MCF 10A (cell line): ENCODE results near the gene ARHGAP44. TPM values are rescaled to one million over a fixed set of nuclear protein-coding genes. Genes with fewer than 3 reads are reported as not detected.

Experiments used
- BruUV-seq: library from RNA; stranded (reverse); fragments of 400-500 nt; replicated peaks from 2 replicates; lab custom pipeline; 2021; lab: Mats Ljungman, UMichigan
- CTCF ChIA-PET: fragments of 300-600 bp; sonication (Branson Sonifier 250); formaldehyde crosslinking; extraction: SDS; loops from one replicate; lab custom pipeline; 2021; ENCODE audit warnings: antibody characterized with exemption, inconsistent platforms; lab: Yijun Ruan, JAX
- POLR2A ChIA-PET: fragments of 300-600, 350-650 bp; sonication (Branson Sonifier 250); formaldehyde crosslinking; extraction: SDS; loops from one replicate; lab custom pipeline; 2020; ENCODE audit warnings: antibody characterized with exemption, inconsistent platforms; lab: Yijun Ruan, JAX
- DNase-seq: peaks from one replicate; pipeline ENCODE4 v3.0.0-alpha.2; 2018; ENCODE audit not compliant: unreplicated experiment
- H3K27ac Mint-ChIP-seq: one replicate; pipeline ENCODE4 v1.8.0; 2022; ENCODE audit warnings: mild to moderate bottlenecking, low read depth, mixed read lengths; ENCODE audit not compliant: unreplicated experiment
- H3K27me3 Mint-ChIP-seq: one replicate; pipeline ENCODE4 v1.8.0; 2022; ENCODE audit warnings: mixed read lengths; ENCODE audit not compliant: insufficient read depth, unreplicated experiment
- H3K36me3 Mint-ChIP-seq: one replicate; pipeline ENCODE4 v1.8.0; 2022; ENCODE audit warnings: mild to moderate bottlenecking, moderate library complexity, mixed read lengths; ENCODE audit not compliant: insufficient read depth, unreplicated experiment
- H3K4me1 Mint-ChIP-seq: one replicate; pipeline ENCODE4 v1.8.0; 2022; ENCODE audit warnings: mixed read lengths; ENCODE audit not compliant: insufficient read depth, unreplicated experiment
- H3K4me3 Mint-ChIP-seq: one replicate; pipeline ENCODE4 v1.8.0; 2022; ENCODE audit warnings: mild to moderate bottlenecking, moderate library complexity, mixed read lengths; ENCODE audit not compliant: unreplicated experiment
- H3K9me3 Mint-ChIP-seq: one replicate; pipeline ENCODE4 v1.8.0; 2022; ENCODE audit warnings: mixed read lengths; ENCODE audit not compliant: unreplicated experiment
- CTCF ChIP-seq: fragments of 200-600 bp; IDR thresholded peaks from one replicate; pipeline ENCODE4 v1.8.0; 2022; ENCODE audit warnings: antibody characterized with exemption, mild to moderate bottlenecking; ENCODE audit not compliant: unreplicated experiment
- intact Hi-C: fragments of 100-400 bp; cut with micrococcal nuclease; formaldehyde crosslinking; loops from 2 replicates; pipeline ENCODE4 v1.14.1; 2022
- total RNA-seq: library from RNA; stranded (reverse); gene quantifications from 2 replicates; pipeline ENCODE4 v1.2.3, GENCODE V29; 2022

The ARHGAP44 gene
- total RNA-seq, 1 experiment from 2014 or later = 1.3 TPM

GRCh38 chr17:12744786-12745185 is 44.5 kb upstream of the ARHGAP44 start:
- ChIA-PET CTCF (interaction anchor here (0.6 kb wide), 1 partner anchor 701 kb away, joined by 3 read pairs; no protein-coding TSS in a partner anchor), POLR2A (no interaction called here)
- H3K4me1 Mint-ChIP-seq = no peaks in the 10 kb centered on the region
- H3K36me3 Mint-ChIP-seq = no peaks in the 10 kb centered on the region
- no peak overlapping the region for H3K4me3 Mint-ChIP-seq
- H3K27me3 Mint-ChIP-seq = peaks cover 18% of the 10 kb centered on the region
- no peak for TF ChIP-seq CTCF
- DNase-seq = no peak
- no TSS peak for BruUV-seq
- H3K27ac Mint-ChIP-seq = no peak overlapping the region
- intact Hi-C loops = no loop called here
- H3K9me3 Mint-ChIP-seq = peaks cover 10% of the 10 kb centered on the region

- H3K4me1 Mint-ChIP-seq = no peaks in the 10 kb centered on the region
- BruUV-seq = no TSS peak
- no peak overlapping the region for H3K27ac Mint-ChIP-seq
- CTCF ChIA-PET = interaction anchor here (0.5 kb wide), 1 partner anchor 369 kb away, joined by 3 read pairs; no protein-coding TSS in a partner anchor
- no peaks in the 10 kb centered on the region for H3K36me3 Mint-ChIP-seq
- no peak overlapping the region for H3K4me3 Mint-ChIP-seq
- TF ChIP-seq CTCF = no peak
- POLR2A ChIA-PET = no interaction called here
- H3K9me3 Mint-ChIP-seq = peaks cover 10% of the 10 kb centered on the region
- intact Hi-C loops = no loop called here
- no peak for DNase-seq
- peaks cover 11% of the 10 kb centered on the region for H3K27me3 Mint-ChIP-seq
Measured at GRCh38 chr17:12745486-12745885, 43.8 kb upstream of the ARHGAP44 start.

GRCh38 chr17:12756786-12757185 is 32.5 kb upstream of the ARHGAP44 start:
- POLR2A ChIA-PET = no interaction called here
- intact Hi-C loops = no loop called here
- H3K27ac Mint-ChIP-seq = no peak overlapping the region
- no peak for DNase-seq
- no TSS peak for BruUV-seq
- H3K27me3 Mint-ChIP-seq = peaks cover 42% of the 10 kb centered on the region
- peaks cover 6% of the 10 kb centered on the region for H3K36me3 Mint-ChIP-seq
- H3K9me3 Mint-ChIP-seq = peaks cover 7% of the 10 kb centered on the region
- TF ChIP-seq CTCF = no peak
- H3K4me1 Mint-ChIP-seq = no peaks in the 10 kb centered on the region
- no peak overlapping the region for H3K4me3 Mint-ChIP-seq
- CTCF ChIA-PET = no interaction called here

GRCh38 chr17:12759090-12759489 is 30.2 kb upstream of the ARHGAP44 start:
- ChIA-PET CTCF (no interaction called here), POLR2A (no interaction called here)
- no peaks in the 10 kb centered on the region for H3K36me3 Mint-ChIP-seq
- no peak overlapping the region for H3K27ac Mint-ChIP-seq
- DNase-seq = no peak
- BruUV-seq = no TSS peak
- peaks cover 49% of the 10 kb centered on the region for H3K27me3 Mint-ChIP-seq
- peaks cover 7% of the 10 kb centered on the region for H3K9me3 Mint-ChIP-seq
- no peaks in the 10 kb centered on the region for H3K4me1 Mint-ChIP-seq
- H3K4me3 Mint-ChIP-seq = no peak overlapping the region
- intact Hi-C loops = no loop called here
- TF ChIP-seq CTCF = no peak
